Renal pelvis (tissue), 4 donors: ENCODE data around the gene MKS1. TPM values are rescaled to one million over a fixed set of nuclear protein-coding genes. Genes with fewer than 3 reads are reported as not detected.

Source experiments
- DNase-seq: peaks from one replicate; pipeline ENCODE4 v3.0.0-alpha.2; 2013
- polyA plus RNA-seq, 3 donors: library from polyadenylated mRNA; unstranded; fragments of 120-200 nt; gene quantifications; one replicate each; pipeline ENCODE4 v1.2.1, GENCODE V29; 2013; ENCODE audit not compliant: insufficient read length in 3 of 3

MKS1 gene
- polyA plus RNA-seq, 3 donors: 37.0 to 63.1 (median 55.2) TPM

DNA sequence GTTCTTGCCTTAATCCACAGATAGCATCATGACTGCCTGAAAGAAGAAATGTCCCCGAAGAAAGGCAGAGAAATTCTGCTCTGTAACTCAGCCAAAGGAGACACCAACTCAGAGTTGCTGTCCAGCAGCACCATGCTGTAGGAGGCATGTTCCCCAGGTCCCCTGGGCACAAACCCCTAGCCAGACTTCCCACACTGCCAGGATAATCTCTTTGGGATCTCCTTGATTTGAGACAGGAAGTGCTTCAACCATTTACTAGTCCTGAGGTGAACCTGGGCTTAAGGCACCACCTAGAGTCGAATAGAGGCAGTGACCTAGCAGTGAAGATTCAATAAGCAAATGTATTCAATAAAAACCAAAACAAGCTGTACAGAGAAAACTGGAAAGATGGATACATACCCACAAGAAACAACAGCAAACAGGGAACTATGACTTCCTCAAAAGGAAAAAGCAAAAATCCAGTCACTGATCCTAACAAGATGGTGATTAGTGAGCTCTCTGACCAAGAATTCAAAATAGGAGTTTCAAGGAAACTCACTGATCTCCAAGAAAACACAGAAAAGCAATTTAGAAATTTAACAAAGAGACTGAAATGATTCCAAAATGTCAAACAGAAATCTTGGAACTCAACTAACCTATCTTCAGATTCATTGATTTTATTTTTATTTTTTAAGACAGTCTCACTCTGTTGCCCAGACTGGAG, 46.5 kb downstream of the MKS1 start:
- DNase-seq: no peak

DNA sequence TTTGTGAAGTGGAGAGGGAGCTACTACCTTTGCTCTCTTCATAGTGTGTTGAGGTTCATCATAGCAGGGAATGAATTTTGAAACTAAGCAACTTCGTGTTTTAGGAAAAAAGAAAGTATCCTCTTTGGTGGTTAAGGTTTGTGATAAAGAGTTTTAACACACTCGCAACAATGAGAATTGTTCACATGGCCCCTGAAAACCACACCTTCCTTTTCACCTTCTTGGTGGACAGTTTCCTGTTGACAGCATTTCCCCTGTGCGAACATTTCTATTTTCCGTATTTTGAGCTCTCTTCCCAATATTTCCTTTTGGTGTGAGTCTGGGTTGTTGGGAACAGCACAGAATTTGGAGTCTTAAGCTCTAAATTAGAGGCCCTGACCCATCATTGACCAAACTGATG, 48.4 kb downstream of the MKS1 start:
- no peak for DNase-seq

DNA sequence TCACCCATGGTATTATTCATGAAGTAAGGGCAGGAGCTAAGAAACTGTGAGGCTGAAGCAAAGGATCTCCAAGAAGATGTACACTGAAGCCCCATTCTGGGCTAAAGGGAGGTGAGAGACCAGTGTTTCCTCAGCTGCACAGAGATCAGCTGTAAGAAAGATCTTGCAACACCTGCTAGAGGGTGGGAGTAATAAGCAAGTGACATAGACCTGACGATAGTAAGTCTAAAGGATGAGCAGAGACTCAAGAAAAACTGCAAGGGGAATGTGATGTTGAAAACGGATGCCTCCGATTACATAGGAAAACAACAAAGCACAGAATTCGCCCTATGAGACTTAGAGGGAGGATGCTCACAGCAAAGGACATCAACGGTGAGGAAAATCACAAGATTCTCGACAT, 52.4 kb downstream of the MKS1 start, which contains the start of gene OR4D2:
Gene OR4D2, plus strand, starts transcription at position 301 of the 400 bp plus-strand sequence. CDS start 2,674 bp downstream, outside the sequence.
- DNase-seq: no peak

DNA sequence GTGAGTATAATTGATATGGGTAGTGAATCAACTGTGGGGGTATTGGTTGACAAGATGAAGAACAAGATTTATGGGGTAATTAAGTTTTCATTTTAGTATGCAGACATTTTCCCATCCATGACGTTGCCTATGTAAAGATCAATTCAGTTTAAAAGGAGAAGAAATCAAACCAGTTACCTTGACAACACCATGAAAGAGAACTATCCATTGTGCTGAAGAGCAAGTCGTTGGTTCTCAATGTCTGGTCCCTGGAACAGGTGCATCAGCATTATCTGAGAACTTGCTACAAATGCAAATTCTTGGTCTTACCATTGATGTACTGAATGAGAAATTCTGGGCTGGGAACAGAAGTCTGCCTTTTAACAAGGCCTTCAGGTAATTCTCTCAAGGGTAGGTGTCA, 53.1 kb downstream of the MKS1 start:
- DNase-seq: no peak

DNA sequence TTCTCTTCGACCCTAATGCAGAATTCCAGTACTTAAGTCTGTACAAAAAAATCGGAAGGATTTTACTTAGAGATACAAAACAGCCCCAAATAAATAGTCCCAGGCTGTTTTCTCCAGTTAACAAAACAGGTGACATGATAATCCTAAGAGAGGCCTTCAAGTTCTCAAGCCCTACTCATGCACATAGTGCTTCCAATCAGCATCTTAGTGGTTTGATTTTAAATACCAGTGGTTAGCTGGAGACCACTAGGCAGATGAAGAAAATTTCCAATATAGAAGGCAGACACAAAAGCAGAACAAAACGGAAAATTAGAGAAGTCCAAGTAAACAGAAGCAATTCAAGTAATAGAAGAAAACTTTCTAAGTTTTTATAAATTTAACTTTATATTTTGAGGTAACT, 57.5 kb downstream of the MKS1 start:
- no peak for DNase-seq

DNA sequence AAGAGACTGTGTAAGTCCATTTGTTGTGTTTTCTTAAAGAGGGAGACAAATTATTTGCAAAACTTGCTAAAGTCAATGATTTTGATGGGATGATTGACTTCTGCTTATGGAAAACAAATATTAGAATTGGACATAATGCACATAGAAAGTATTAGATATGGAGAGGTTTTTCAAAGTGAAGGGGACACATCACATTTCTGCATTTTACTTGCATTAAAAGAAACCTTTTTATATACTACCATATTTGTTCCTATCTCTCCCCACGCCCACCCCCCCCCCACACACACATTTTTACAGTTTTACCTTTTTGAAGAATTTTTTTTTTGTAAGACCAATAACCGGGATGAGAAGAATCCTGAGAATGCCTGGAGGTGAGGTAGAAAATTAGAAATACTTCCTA, 60.9 kb downstream of the MKS1 start:
- DNase-seq: no peak

- no peak for DNase-seq
Measured at GRCh38 chr17:58156839-58157803, 61.9 kb downstream of the MKS1 start.

Other genes with a start within 250 kb of the MKS1 start
- 100 to 1,000 TPM in 2 of 3 donors, 10 to 100 TPM in 1; 98.6 to 106 (median 103) TPM for gene VEZF1, start 231.0 kb downstream of the MKS1 start, polyA plus RNA-seq
- 100 to 1,000 TPM; 331 to 382 (median 358) TPM for gene SRSF1, start 212.0 kb downstream of the MKS1 start, polyA plus RNA-seq
- 10 to 100 TPM; 75.6 to 84.9 (median 77.8) TPM for gene DYNLL2, start 135.8 kb downstream of the MKS1 start, polyA plus RNA-seq
- gene OR4D1, start 70.9 kb downstream of the MKS1 start, polyA plus RNA-seq: under 1 TPM; 0.03 to 0.04 (median 0.04) TPM
- gene OR4D2, start 52.3 kb downstream of the MKS1 start, polyA plus RNA-seq: not detected
- 1 to 10 TPM in 1 of 3 donors, under 1 TPM in 2; 0.75 to 1.3 (median 0.83) TPM for gene EPX, start 26.5 kb downstream of the MKS1 start, polyA plus RNA-seq
- under 1 TPM; 0.04 to 0.13 (median 0.09) TPM for gene LPO, start 19.3 kb upstream of the MKS1 start, polyA plus RNA-seq
- gene MPO, start 61.7 kb upstream of the MKS1 start, polyA plus RNA-seq: 1 to 10 TPM; 2.7 to 6.9 (median 6.6) TPM
- 10 to 100 TPM; 44.2 to 77.0 (median 70.8) TPM for gene TSPOAP1, start 109.5 kb upstream of the MKS1 start, polyA plus RNA-seq
- gene SUPT4H1, start 132.9 kb upstream of the MKS1 start, polyA plus RNA-seq: 100 to 1,000 TPM; 120 to 137 (median 126) TPM
- gene RNF43, start 198.3 kb upstream of the MKS1 start, polyA plus RNA-seq: 10 to 100 TPM; 10.7 to 16.9 (median 15.0) TPM